H1 (cell line): ENCODE measurements around the gene IGFBP4. TPM values are rescaled to one million over a fixed set of nuclear protein-coding genes. Genes with fewer than 3 reads are reported as not detected.

Source experiments
- CHD7 ChIP-seq: fragments of 300-600 bp; sonication (generic); IDR thresholded peaks from 2 replicates; pipeline ENCODE4 v1.7.1; 2012; ENCODE audit warnings: low read length, moderate library complexity, mild to moderate bottlenecking, inconsistent platforms; ENCODE audit not compliant: insufficient replicate concordance
- GTF2F1 ChIP-seq: IDR thresholded peaks from 2 replicates; pipeline ENCODE4 v1.6.1; 2012; ENCODE audit warnings: low read depth, low read length, improper control_type of control experiment, borderline replicate concordance
- KDM1A ChIP-seq: fragments of 200-600, 300-600 bp; sonication (generic); IDR thresholded peaks from 2 replicates; pipeline ENCODE4 v1.7.1; 2016; ENCODE audit warnings: mild to moderate bottlenecking, low read length, borderline replicate concordance
- PHF8 ChIP-seq: fragments of 200-600 bp; sonication (generic); conservative IDR thresholded peaks from 2 replicates; pipeline ENCODE4 v1.7.1; 2012; ENCODE audit warnings: low read depth, mild to moderate bottlenecking, inconsistent platforms, low read length, moderate library complexity
- RFX5 ChIP-seq: IDR thresholded peaks from 2 replicates; pipeline ENCODE4 v1.6.1; 2011; ENCODE audit warnings: low read depth, low read length, improper control_type of control experiment, borderline replicate concordance
- polyA plus RNA-seq, 7 experiments: library from polyadenylated mRNA; depleted of rRNA in 3 of 7; stranded (reverse) in 5 of 7; unstranded in 2 of 7; fragments of >200 nt in 5 of 7; fragments of 200-250 nt in 2 of 7; gene quantifications; 1 replicate in 5 of 7; 2 replicates in 1 of 7; 4 replicates in 1 of 7; pipeline versions ENCODE4 v1.2.1 to v1.2.3, GENCODE V29; 2011 to 2013; ENCODE audit warnings: missing spikeins in 2 of 7, mixed read lengths in 2 of 7
- total RNA-seq: library from RNA; stranded (reverse); fragmentation: NEBNext Ultra II Directional; extraction: Animal tissue kit (Norgen Biotek cat#: 25700); gene quantifications from 2 replicates; pipeline ENCODE4 v1.2.1, GENCODE V29; 2021

The IGFBP4 gene
- total and polyA plus RNA-seq, 2 of the 8 experiments (the other 6 are each of a cell fraction or from before 2014, with no cell fraction given), result 85.5 to 105 TPM

GRCh38 chr17:40479754-40480480, 36.7 kb downstream of the IGFBP4 start (continued):
- TF ChIP-seq CHD7, result no peak
- no peak for TF ChIP-seq KDM1A
- no peak for TF ChIP-seq RFX5
- no peak for TF ChIP-seq PHF8
- no peak for TF ChIP-seq GTF2F1
